D721Med (cell line): ENCODE data around the gene IRAK1.

ENCODE experiments used
- DNase-seq: peaks from one replicate; pipeline ENCODE4 v3.0.0; 2011; ENCODE audit warnings: low spot score; ENCODE audit not compliant: insufficient read length
- FAIRE-seq: peaks from 2 replicates; lab custom pipeline; 2011; peaks lifted over from hg19 to GRCh38; lab: Jason Lieb, UNC
- CTCF ChIP-seq: IDR thresholded peaks from 2 replicates; pipeline ENCODE4 v1.5.1; 2012; ENCODE audit warnings: mild to moderate bottlenecking, control low read depth; ENCODE audit not compliant: insufficient read depth; ENCODE audit errors: missing control alignments

Gene IRAK1

GRCh38 chrX:153970357-153971123, 49.2 kb downstream of the IRAK1 start:
- FAIRE-seq: no peak
- no peak for DNase-seq
- TF ChIP-seq CTCF: no peak

- no peak for DNase-seq
- FAIRE-seq: no peak
- TF ChIP-seq CTCF: no peak
Measured at GRCh38 chrX:153969904-153970356, 49.8 kb downstream of the IRAK1 start.

- no peak for FAIRE-seq
- TF ChIP-seq CTCF: no peak
- no peak for DNase-seq
Measured at GRCh38 chrX:153969125-153969903, 50.4 kb downstream of the IRAK1 start.

GRCh38 chrX:153968754-153969124, 51.0 kb downstream of the IRAK1 start:
- FAIRE-seq (no peak), DNase-seq (no peak)
- TF ChIP-seq CTCF: peak; percentile 10

GRCh38 chrX:153968255-153968654, 51.4 kb downstream of the IRAK1 start:
- DNase-seq (no peak), FAIRE-seq (no peak)
- no peak for TF ChIP-seq CTCF

- FAIRE-seq (no peak), DNase-seq (no peak)
- no peak for TF ChIP-seq CTCF
Measured at GRCh38 chrX:153967536-153968224, 52.0 kb downstream of the IRAK1 start.
